Measurements from ENCODE around the gene EPB41L4B. TPM values are rescaled to one million over a fixed set of nuclear protein-coding genes. Genes with fewer than 3 reads are reported as not detected.
A peak's percentile ranks its signal among the peaks of the same experiment; 100 is the strongest.

Gene EPB41L4B
- total and polyA plus RNA-seq, 2 of the 4 experiments (the other 2 are of a cell fraction), result 0.36 to 0.54 TPM

DNA sequence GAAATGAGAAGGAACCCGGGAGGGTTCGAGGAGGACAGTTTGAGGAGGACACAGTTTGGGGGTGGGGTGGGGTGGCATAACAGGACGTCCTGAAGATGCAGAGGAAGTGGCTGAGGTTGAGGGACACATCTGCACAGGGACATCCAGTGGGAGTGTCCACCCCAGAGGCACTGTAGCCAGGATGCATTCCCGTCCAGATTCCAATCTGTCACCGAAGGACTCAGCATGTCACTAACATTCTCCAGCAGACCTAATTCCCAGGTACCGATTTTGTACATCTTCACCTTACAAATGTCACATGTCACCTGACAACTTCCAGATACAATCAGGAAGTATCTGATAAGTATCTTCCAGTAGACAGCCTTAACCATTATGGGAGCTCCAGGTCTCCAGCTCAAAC is 42.6 kb downstream of the EPB41L4B start:
- no peaks in the 10 kb centered on the region for H3K9me1 ChIP-seq (ENCODE audit: insufficient read depth, low read length)

More for the DNA sequence above, 42.6 kb downstream of the EPB41L4B start:
- Histone ChIP-seq H3K9ac (ENCODE audit: low read depth, low read length) (no peak overlapping the region), H3K4me3 (ENCODE audit: insufficient read depth, low read depth, low read length) (no peak overlapping the region), H3K18ac (ENCODE audit: low read depth, low read length) (no peak overlapping the region), H4K5ac (ENCODE audit: low read depth, low read length) (no peak overlapping the region), H3K14ac (replicated peaks; ENCODE audit: low read depth, low read length) (no peak overlapping the region), H3K23ac (ENCODE audit: low read depth, low read length) (no peak overlapping the region), H3K27ac (ENCODE audit: insufficient read depth, low read length) (no peak overlapping the region), H2AK9ac (replicated peaks; ENCODE audit: low read depth, low read length, poor library complexity) (no peak overlapping the region), H4K20me1 (ENCODE audit: insufficient read depth, low read length) (no peaks in the 10 kb centered on the region), H3K9me3 (ENCODE audit: control insufficient read depth, insufficient read depth, low read length) (no peaks in the 10 kb centered on the region), H4K8ac (ENCODE audit: low read depth in 2 of 2, low read length in 2 of 2) (no peak overlapping the region), H4K91ac (ENCODE audit: insufficient read depth, low read depth, low read length) (no peak overlapping the region), H3K79me1 (ENCODE audit: low read depth in 1 of 2, low read length in 2 of 2) (no peaks in the 10 kb centered on the region), H2BK5ac (ENCODE audit: low read depth, low read length, poor library complexity, severe bottlenecking) (no peak overlapping the region), H2AFZ (replicated peaks; ENCODE audit: low read length, poor library complexity) (peak overlapping the region; percentile 28), H3K27me3 (ENCODE audit: control insufficient read depth, insufficient read depth, low read length) (peaks cover 8% of the 10 kb centered on the region), H2BK15ac (ENCODE audit: low read depth, low read length) (no peak overlapping the region), H2AK5ac (ENCODE audit: low read depth, low read length) (no peak overlapping the region), H3K4me1 (ENCODE audit: control insufficient read depth, insufficient read depth, low read length) (no peaks in the 10 kb centered on the region), H3K56ac (ENCODE audit: extremely low read depth, insufficient read depth, low read length) (no peak overlapping the region), H3K4me2 (ENCODE audit: low read depth, low read length) (no peak overlapping the region), H2BK120ac (ENCODE audit: low read depth, low read length) (no peak overlapping the region), H3K4ac (ENCODE audit: low read depth, low read length) (no peak overlapping the region), H2BK20ac (ENCODE audit: low read depth, low read length) (no peak overlapping the region), H3K36me3 (ENCODE audit: control insufficient read depth, insufficient read depth, low read length) (no peaks in the 10 kb centered on the region)
- intact Hi-C loops (cut with micrococcal nuclease) (loop anchor here (10.0 kb wide), 1 partner anchor 63 kb away; no protein-coding TSS in a partner anchor), in situ Hi-C loops (cut with MboI; ENCODE audit: low sequenced_read_pairs) (no loop called here), dilution Hi-C loops (cut with HindIII; ENCODE audit: low sequenced_read_pairs, unreplicated experiment) (no loop called here)
- TF ChIP-seq MAZ (IDR thresholded peaks at IDR 0.05; ENCODE audit: borderline replicate concordance, low read depth, low read length) (no peak), MAFK (IDR thresholded peaks at IDR 0.05; ENCODE audit: low read depth, low read length) (no peak)
- ChIA-PET POLR2A (ENCODE audit: unreplicated experiment) (no interaction called here), CTCF (no interaction called here)
- no TSS peak for BruUV-seq (replicated peaks)
- DNase-seq, result no peak
- ATAC-seq (ENCODE audit: low read depth), result no peak
- WGBS, 2 experiments (ENCODE audit: extremely low coverage in 2 of 2, insufficient read length in 1 of 2), result 65% methylated on average over 5 of the region's 6 CpGs; no CpG with 5 or more reads in 1 of the 2 experiments

Measured in IMR-90 (cell line).